Measurements from ENCODE around the gene FIGN. TPM values are rescaled to one million over a fixed set of nuclear protein-coding genes. Genes with fewer than 3 reads are reported as not detected.

Gene FIGN
- total and polyA plus RNA-seq, 2 of the 13 experiments (the other 11 are each of a cell fraction or from before 2014, with no cell fraction given): 6.6 to 6.7 TPM

- TF ChIP-seq ZNF567 (CRISPR knock-in tag; IDR thresholded peaks at IDR 0.05; ENCODE audit: borderline replicate concordance): no peak
- TF ChIP-seq ZMAT5 (CRISPR knock-in tag; IDR thresholded peaks at IDR 0.05; ENCODE audit: borderline replicate concordance, low read depth): no peak
- TF ChIP-seq ZNF598 (CRISPR knock-in tag; IDR thresholded peaks at IDR 0.05; ENCODE audit: borderline replicate concordance): no peak
- no peak for TF ChIP-seq HIVEP1 (CRISPR knock-in tag; IDR thresholded peaks at IDR 0.05)
- TF ChIP-seq IRX3 (CRISPR knock-in tag; IDR thresholded peaks at IDR 0.05; ENCODE audit: borderline replicate concordance, low read depth): no peak
- no peak for TF ChIP-seq SRSF9 (IDR thresholded peaks at IDR 0.05; ENCODE audit: borderline replicate concordance, insufficient read depth, low read depth, low read length, poor library complexity, severe bottlenecking)
- TF ChIP-seq TFAP4 (IDR thresholded peaks at IDR 0.05; ENCODE audit: borderline replicate concordance, low read depth): no peak
- no peak for TF ChIP-seq MLLT10 (CRISPR knock-in tag; IDR thresholded peaks at IDR 0.05)
- TF ChIP-seq NCOA1 (CRISPR knock-in tag; IDR thresholded peaks at IDR 0.05): no peak
- no peak for TF ChIP-seq ZNF747 (CRISPR knock-in tag; IDR thresholded peaks at IDR 0.05; ENCODE audit: borderline replicate concordance)
- TF ChIP-seq ZNF713 (CRISPR knock-in tag; IDR thresholded peaks at IDR 0.05): no peak
- TF ChIP-seq EHMT2 (IDR thresholded peaks at IDR 0.05; ENCODE audit: borderline replicate concordance, low read depth, low read length): no peak
- no peak for TF ChIP-seq ZFP41 (CRISPR knock-in tag; IDR thresholded peaks at IDR 0.05; ENCODE audit: borderline replicate concordance)
- no peak for TF ChIP-seq ZFY (CRISPR knock-in tag; IDR thresholded peaks at IDR 0.05)
- no peak for TF ChIP-seq ZBTB40 (IDR thresholded peaks at IDR 0.05)
- no peak for TF ChIP-seq ZBTB40 (CRISPR knock-in tag; IDR thresholded peaks at IDR 0.05)
- no peak for TF ChIP-seq TOPORS (CRISPR knock-in tag; IDR thresholded peaks at IDR 0.05)
- TF ChIP-seq TFDP1 (CRISPR knock-in tag; IDR thresholded peaks at IDR 0.05; ENCODE audit: borderline replicate concordance): no peak
- TF ChIP-seq RBM39 (IDR thresholded peaks at IDR 0.05; ENCODE audit: low read depth, low read length, poor library complexity, severe bottlenecking): no peak
- no peak for TF ChIP-seq ZNF207 (IDR thresholded peaks at IDR 0.05; ENCODE audit: borderline replicate concordance)
Observed at GRCh38 chr2:163664610-163665009, 71.2 kb downstream of the FIGN start (continued).

Data from HepG2 (cell line).